GM12878 (cell line): Measurements from ENCODE around the gene BRD1. TPM values are rescaled to one million over a fixed set of nuclear protein-coding genes. Genes with fewer than 3 reads are reported as not detected.
A peak's percentile ranks its signal among the peaks of the same experiment; 100 is the strongest.

Source experiments
- ATF7 ChIP-seq: fragments of 450-650 bp; IDR thresholded peaks from 2 replicates; pipeline ENCODE4 v1.6.1; 2016; ENCODE audit warnings: low read depth, mild to moderate bottlenecking
- CHD2 ChIP-seq: IDR thresholded peaks from 2 replicates; pipeline ENCODE4 v1.6.1; 2011; ENCODE audit warnings: low read depth, low read length, improper control_type of control experiment, borderline replicate concordance
- E2F8 ChIP-seq: fragments of 450-650 bp; IDR thresholded peaks from 2 replicates; pipeline ENCODE4 v1.6.1; 2018; ENCODE audit warnings: mild to moderate bottlenecking, low read depth, moderate library complexity; ENCODE audit not compliant: partially characterized antibody
- EGR1 ChIP-seq, 2 experiments: IDR thresholded peaks; 1 replicate in 1 of 2; 2 replicates in 1 of 2; pipeline ENCODE4 v1.6.1; 2011 to 2012; ENCODE audit warnings: low read depth in 2 of 2, low read length in 2 of 2, borderline replicate concordance in 1 of 2, mild to moderate bottlenecking in 1 of 2, moderate library complexity in 1 of 2
- ELK1 ChIP-seq: IDR thresholded peaks from 2 replicates; pipeline ENCODE4 v1.6.1; 2012; ENCODE audit warnings: low read depth, low read length, improper control_type of control experiment
- HCFC1 ChIP-seq: fragments of 150-350 bp; IDR thresholded peaks from 2 replicates; pipeline ENCODE4 v1.6.1; 2014; ENCODE audit warnings: low read length
- KAT2A ChIP-seq: conservative IDR thresholded peaks from 2 replicates; pipeline ENCODE4 v1.6.1; 2011; ENCODE audit warnings: low read depth, low read length; ENCODE audit not compliant: control insufficient read depth
- MLLT1 ChIP-seq: fragments of 450-650 bp; IDR thresholded peaks from 2 replicates; pipeline ENCODE4 v1.6.1; 2016; ENCODE audit warnings: mild to moderate bottlenecking
- PBX3 ChIP-seq: IDR thresholded peaks from 2 replicates; pipeline ENCODE4 v1.6.1; 2011; ENCODE audit warnings: mild to moderate bottlenecking, low read depth, low read length, moderate library complexity; ENCODE audit not compliant: insufficient replicate concordance
- POU2F2 ChIP-seq: IDR thresholded peaks from 3 replicates; pipeline ENCODE4 v1.6.1; 2011; ENCODE audit warnings: low read depth, mild to moderate bottlenecking, low read length, borderline replicate concordance
- SIX5 ChIP-seq: IDR thresholded peaks from 2 replicates; pipeline ENCODE4 v1.6.1; 2011; ENCODE audit warnings: mild to moderate bottlenecking, low read depth, low read length, moderate library complexity; ENCODE audit not compliant: severe bottlenecking
- SUPT20H ChIP-seq: IDR thresholded peaks from 2 replicates; pipeline ENCODE4 v1.6.1; 2011; ENCODE audit warnings: low read depth, mild to moderate bottlenecking, low read length, moderate library complexity, borderline replicate concordance; ENCODE audit not compliant: control insufficient read depth
- USF2 ChIP-seq: IDR thresholded peaks from 2 replicates; pipeline ENCODE4 v1.6.1; 2011; ENCODE audit warnings: low read depth, low read length, improper control_type of control experiment, borderline replicate concordance
- ZBTB33 ChIP-seq: fragments of 450-650 bp; IDR thresholded peaks from 2 replicates; pipeline ENCODE4 v1.6.1; 2017; ENCODE audit warnings: mild to moderate bottlenecking
- polyA plus RNA-seq, 11 experiments: library from polyadenylated mRNA; depleted of rRNA in 4 of 11; unstranded in 6 of 11; stranded (reverse) in 5 of 11; fragments of >200 nt; fragmentation: Nextera tagmentation in 4 of 11; fragmentation: Illumina TruSeq in 1 of 11; extraction: Ambion mirVana in 4 of 11; extraction: Trizol in 1 of 11; gene quantifications; 1 replicate in 1 of 11; 2 replicates in 10 of 11; pipeline versions ENCODE4 v1.2.1 to v1.2.3, GENCODE V29; 2011 to 2016; ENCODE audit warnings: inconsistent platforms in 2 of 11, missing spikeins in 2 of 11, low read depth in 1 of 11
- total RNA-seq, 4 experiments: library from RNA; depleted of rRNA in 3 of 4; stranded (reverse); fragments of >200 nt in 3 of 4; fragmentation: Illumina TruSeq in 1 of 4; extraction: Trizol in 1 of 4; gene quantifications; 2 replicates each; pipeline versions ENCODE4 v1.2.1 to v1.2.3, GENCODE V29; 2013 to 2021

BRD1 gene
- total and polyA plus RNA-seq, 10 of the 15 experiments (the other 5 are each of a cell fraction or from before 2014, with no cell fraction given) = 0.90 to 26.4 (median 7.1) TPM

GRCh38 chr22:49852898-49853894 lies 25.5 kb upstream of the BRD1 start, which contains the start of gene ZBED4 (continued):
- no peak for TF ChIP-seq SUPT20H
- TF ChIP-seq E2F8 = no peak
- no peak for TF ChIP-seq CHD2
- no peak for TF ChIP-seq ZBTB33
- TF ChIP-seq PBX3 = no peak
- no peak for TF ChIP-seq MLLT1
- TF ChIP-seq EGR1 (IDR thresholded peaks at IDR 0.05; ENCODE audit: borderline replicate concordance in 1 of 2, low read depth in 2 of 2, low read length in 2 of 2) = peak in 1 of 2 experiments; percentile 79; a peak in 2 of 3 replicates
- TF ChIP-seq HCFC1 = no peak; the same call in 1 of the 2 replicates
- no peak; the same call in 1 of the 2 replicates for TF ChIP-seq ELK1
- TF ChIP-seq SIX5 = no peak
- TF ChIP-seq POU2F2 = peak; percentile 41; the same call in 1 of the 3 replicates
- no peak for TF ChIP-seq KAT2A
- no peak for TF ChIP-seq ATF7
- TF ChIP-seq USF2 = no peak
